HepG2 (cell line): ENCODE measurements around the gene CDK6.

Experiments
- RORA ChIP-seq: sonication (generic); formaldehyde crosslinking; IDR thresholded peaks from 2 replicates; pipeline ENCODE4 v1.5.0; 2020; ENCODE audit warnings: mild to moderate bottlenecking, missing genetic modification reagents, moderate library complexity
- TEF ChIP-seq: sonication (generic); formaldehyde crosslinking; IDR thresholded peaks from 2 replicates; pipeline ENCODE4 v1.5.0; 2020; ENCODE audit warnings: missing genetic modification reagents

GRCh38 chr7:92707435-92707834, 128.9 kb downstream of the CDK6 start:
- no peak for TF ChIP-seq TEF (CRISPR knock-in tag)
- TF ChIP-seq RORA (CRISPR knock-in tag) = no peak
